AG08396 (cell line): ENCODE measurements around the gene CFAP54.

Experiments used
- DNase-seq: peaks from one replicate; pipeline ENCODE4 v3.0.0; 2012; ENCODE audit warnings: low spot score, mixed read lengths

Gene CFAP54

DNA sequence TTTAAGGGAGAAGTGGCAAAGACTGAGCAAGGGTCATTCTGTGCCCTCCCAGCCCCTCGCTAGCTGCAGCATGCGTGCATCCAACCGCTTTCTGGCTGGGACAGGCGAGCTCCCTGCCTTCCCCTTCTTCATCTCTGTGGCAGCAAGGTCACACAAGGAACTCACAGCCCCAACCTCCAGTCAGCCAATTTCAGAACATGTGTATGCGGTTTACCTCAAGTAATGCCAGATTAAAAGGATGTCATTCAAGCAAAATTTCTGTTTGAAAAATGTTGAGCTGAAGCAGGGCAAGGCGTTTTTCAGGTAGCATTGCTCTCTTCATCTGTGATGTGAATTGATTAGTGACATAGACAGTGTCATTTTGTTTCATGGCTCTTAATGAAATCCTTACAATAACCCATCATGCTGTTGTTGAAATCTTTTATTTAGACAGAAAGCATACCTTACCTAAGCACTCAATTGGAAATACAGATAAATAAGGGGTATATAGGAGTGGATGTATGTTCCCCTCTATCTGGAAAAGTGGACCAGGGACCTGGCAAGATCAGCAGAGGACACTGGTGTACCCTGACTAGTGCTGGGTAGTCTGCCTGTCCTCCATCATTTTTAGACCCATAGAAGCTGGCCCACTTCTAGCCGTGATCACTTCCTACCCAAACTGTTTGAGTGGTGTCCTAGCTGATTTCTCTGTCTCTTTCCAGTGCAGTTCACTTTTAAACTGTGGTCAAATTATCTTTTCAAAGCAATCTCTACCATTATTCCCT is 334.9 kb downstream of the CFAP54 start:
- no peak for DNase-seq

DNA sequence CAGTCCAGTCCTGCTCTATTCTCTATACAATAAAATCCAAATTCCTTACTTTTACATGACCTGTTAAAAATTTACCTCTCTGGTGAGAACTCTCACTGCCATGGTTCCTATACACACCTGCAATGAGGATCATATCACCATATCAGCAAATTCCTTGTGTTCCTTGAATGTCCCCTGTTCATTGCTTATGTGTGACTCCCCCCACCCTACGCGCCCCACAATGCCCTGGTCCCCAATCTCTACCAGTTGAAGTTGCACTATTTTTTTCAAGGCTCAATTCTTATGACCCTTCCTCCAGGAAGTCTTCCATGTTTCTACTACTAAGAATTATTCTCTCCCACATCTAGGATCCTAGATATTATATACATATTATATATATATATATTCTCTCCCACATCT is 335.5 kb downstream of the CFAP54 start:
- no peak for DNase-seq

DNA sequence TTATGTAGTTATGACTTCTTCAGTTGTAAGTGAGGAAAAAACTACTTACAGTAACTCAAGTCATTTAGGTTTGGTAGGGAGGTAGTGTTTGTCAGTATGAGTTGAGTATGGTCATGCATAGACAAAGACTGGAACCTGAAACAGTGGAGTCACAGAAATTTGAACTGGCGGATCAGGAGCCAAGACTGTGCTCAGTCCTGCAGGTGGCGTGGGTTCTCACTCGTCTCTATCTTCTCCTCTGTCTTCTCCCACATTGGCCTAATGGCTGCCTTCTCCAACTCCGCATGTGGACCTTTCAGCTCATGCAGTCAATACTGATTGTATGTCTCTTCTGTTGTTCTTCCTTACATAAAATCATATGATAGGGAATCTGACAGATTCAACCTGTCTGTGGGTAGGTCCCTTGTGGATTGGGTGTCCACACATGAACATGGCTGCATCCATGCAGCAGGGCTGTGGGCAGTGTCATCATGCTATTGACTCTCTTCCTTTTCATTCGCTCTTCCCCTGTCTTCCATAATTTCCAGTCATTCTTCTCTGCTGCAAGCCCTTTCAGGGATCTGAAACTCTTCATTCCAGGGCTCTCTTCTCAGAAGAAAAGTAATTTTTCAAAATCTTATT is 338.9 kb downstream of the CFAP54 start:
- DNase-seq, result no peak

DNA sequence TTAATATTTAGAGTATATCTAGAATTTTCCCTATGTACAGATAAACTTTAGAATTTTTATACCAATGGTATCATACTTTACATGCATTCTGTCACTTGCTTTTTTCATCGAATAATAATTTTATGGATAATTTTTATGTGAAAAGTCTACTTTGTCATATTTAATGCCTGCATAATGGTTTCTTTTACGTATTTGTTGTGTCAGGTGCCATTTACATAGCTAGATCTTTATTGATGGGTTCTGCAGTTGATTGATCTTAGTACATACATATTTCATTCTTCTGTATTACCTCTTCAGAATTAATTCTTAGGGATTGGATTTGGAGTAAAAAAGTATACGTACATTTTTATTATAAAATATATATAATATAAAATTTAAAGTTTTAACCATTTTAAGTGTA is 340.0 kb downstream of the CFAP54 start:
- DNase-seq, result no peak

DNA sequence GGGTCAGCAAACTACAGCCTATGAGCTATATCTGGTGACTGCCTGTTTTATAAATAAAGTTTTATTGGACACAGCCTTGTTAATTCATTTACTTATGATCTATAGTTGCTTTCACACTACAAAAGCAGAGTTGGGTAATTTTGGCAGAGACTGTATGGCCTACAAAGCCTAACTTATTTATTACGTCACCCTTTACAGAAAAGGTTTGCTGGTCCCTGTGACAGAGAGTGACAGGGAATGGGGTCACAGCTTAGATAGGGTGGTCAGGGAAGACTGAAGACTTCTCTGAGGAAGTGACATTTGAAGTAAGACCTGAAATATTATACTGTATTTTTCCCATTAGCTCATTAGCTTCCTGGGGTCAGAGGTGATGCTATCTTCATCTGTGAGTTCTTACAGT is 342.0 kb downstream of the CFAP54 start:
- DNase-seq, result no peak

DNA sequence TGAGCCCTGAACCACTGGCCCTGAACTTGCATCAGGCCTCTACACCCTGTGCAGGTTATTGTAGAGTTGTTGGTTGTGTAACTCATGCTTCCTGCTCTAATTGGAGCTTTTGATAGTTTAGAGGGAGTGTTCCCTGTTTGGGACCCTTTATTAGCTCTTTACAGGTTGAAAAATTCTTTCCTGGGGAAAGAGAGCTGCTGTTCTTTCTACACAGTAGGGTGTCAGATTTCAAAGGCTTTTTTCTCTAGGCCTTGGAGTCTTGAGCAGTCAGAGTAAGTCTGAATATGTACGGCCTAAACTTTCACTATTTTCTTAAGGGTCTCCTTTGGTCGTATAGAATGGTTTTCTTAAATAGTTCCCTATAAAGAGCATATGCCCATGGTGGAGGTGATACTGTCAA is 356.9 kb downstream of the CFAP54 start:
- no peak for DNase-seq

DNA sequence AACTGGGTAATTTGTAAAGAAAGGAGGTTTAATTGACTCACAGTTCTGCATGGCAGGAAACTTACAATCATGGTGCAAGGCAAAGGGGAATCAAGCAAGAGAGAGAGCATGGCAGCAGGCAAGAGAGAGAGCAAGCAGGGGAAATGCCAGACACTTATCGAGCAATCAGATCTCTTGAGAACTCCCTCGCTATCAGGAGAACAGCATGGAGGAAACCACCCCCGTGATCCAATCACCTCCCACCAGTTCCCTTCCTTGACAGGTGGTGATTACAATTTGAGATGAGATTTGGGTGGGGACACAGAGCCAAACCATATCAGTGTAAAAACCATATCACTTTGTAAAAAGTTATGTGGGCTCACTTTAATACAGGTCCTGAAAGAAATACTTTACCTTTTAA is 361.3 kb downstream of the CFAP54 start:
- DNase-seq, result no peak

DNA sequence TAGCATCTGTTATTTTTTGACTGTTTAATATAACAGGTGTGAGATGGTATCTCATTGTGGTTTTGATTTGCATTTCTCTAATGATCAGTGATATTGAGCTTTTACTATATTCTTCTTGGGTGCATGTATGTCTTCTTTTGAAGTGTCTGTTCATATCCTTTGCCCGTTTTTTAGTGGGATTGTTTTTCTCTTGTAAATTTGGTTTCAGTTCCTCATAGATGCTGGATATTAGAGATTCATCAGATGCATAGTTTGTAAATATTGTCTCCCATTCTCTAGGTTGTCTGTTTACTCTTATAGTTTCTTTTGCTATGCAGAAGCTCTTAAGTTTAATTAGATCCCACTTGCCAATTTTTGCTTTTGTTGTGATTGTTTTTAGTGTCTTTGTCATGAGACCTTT is 368.8 kb downstream of the CFAP54 start:
- DNase-seq, result no peak

DNA sequence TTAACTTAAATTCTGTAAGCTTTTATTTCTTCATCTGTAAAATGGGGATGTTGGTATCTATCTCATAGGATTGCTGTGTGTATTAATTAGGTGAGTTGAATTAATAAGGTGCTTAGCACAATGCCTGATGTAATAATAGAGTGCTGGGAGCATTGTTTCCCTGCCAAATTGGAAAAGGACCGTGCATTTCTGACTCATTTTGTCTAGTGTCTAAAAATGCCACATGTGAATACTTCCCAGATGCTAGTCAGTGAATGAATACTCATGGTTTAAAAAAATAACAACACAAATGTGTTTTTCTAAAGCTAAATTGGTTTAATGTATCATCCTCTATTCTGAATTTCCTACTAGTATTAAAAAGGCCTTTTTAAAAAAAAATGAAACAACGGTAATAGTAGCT is 372.3 kb downstream of the CFAP54 start:
- DNase-seq, result no peak

DNA sequence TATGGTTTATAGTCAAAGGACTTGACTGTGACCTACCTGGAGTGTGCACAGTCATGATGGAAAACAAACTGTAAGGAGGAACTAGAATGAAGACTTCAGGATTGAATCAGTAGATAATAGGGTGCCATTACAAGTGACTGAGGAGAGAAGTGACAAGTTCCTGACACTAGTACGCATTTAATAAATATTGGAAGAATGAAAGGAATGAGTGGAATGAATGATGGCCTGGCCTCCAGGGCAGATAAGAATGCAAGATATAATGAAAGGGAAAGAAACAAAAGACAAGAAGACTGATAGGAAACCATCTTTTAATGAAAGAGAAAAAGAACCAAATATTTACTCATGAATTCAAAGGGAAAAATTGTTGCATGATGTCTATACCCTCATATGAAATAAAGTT is 372.9 kb downstream of the CFAP54 start:
- DNase-seq, result no peak

DNA sequence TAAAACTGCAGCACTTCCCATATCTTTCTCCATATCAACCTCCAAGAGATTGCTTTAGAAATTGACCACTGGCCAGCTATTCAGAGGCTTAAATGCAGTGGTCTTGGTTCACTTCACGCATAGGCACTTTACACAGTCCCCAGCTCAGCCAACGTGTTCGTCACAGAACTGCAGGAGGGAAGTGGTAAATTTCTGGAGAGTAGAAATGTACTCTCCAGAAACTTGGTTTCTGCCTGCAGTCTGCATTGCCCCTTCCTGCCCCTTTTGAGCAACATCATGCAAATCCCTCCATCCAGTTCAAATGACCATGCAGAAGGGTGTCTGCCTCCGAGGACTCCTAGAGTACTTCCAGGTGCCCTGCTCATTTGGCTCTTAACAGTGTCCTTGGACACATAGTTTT is 375.0 kb downstream of the CFAP54 start:
- no peak for DNase-seq

DNA sequence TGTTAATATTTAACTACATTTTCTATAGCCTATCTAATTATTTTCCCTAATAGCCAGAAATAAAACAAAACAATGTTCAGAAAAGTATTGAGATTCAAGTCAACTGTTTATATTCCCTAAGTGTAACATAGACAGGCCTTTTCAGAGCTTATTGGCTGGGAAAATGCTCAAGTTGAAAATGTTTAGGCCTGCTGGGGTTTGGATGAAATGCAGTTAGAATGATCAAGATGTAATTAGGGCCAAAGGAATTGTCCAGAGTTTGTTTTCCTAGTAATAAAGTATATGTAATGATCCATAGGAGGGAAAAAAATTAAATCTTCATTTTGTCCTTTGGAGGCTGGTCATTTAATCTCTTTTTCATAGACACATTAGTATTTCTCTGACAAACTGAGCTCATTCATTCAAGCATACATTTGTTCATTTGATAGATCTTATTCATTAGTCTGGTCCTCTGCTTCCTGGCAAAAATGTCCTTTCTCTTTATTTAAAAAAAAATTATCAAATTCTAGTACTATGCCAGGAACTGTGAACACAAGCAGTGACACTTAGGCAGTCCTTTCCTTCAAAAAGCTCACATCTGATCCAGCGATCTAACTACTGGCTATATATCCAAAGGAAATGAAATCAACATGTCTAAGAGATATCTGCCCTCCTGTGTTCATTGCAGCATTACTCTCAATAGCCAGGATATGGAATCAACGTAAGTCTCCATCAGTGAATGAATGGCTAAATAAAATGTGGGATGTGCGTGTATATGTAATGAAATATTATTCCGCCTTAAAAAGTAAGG is 377.6 kb downstream of the CFAP54 start:
- no peak for DNase-seq

DNA sequence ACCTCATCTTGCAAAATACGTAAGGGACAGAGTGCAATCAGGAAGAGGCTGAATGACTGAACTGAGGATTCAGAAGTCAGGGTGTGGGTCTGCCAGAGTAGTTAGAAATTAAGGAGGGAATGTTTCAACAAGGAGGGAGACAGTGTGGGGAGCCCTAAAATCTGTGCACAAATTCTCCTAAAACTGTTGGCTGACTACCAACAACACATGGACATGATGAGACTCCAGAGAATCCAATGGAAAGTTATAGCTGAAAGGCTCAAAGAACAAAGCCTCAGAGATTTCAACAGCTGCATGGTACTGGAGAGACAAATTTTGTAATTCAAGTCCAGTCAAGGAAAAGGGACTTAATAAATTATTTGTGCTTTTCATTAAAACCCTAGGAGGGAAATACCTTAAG is 381.6 kb downstream of the CFAP54 start:
- no peak for DNase-seq

DNA sequence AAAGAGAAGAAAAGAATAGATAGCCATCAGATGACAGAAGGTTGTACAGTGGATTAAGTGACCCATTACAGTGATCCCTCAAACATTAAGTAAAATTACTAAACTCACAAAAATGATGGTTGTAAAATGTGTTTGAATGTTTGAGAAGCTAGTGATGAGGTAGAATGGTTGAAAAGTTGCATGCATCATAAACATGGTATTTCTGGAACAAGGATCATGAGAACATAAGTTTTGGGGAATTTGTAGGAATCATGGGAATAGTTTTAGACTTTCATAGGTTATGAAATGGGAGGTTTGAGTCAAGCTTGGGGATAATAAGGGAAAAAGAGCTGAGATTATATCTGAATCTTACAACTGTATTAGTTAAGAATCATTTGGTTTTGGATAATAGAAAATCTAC is 383.6 kb downstream of the CFAP54 start:
- no peak for DNase-seq

DNA sequence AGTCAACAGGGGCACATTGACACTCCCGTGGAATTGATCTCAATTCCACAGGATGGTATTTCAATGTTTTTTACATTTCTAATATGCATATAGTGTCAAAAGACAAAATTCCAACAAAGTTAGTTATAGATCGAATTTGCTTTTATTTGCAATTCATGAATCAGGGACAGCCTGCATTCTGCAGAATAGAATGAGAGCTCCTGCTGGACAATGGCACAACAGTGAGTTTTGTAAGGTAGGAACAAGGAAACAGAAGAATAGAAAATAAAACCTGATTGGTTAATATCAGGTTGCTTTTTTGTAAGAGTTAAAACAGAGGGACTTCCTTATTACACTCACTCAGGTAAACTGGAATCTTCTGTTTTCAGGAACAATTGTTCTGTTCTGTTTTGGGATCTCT is 384.8 kb downstream of the CFAP54 start:
- no peak for DNase-seq

DNA sequence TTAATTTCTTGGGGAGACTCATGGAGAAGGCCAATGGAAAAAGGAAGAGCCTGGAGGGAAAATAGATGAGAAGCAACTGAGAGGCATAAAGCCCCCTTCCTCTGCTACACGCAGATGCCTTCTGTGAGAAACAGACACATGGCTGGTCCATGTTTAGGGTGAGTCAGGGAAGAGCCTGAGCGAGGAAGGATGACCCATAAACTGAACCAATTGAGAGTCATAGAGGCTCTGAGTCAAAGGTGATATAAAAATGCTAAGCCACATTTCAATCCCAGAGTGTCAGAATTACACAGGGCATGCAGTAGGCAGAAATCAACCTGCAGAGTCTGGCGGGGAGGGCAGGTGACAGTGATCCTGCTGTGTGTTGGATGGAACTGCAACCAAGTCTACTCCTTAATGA is 387.6 kb downstream of the CFAP54 start:
- DNase-seq, result no peak

DNA sequence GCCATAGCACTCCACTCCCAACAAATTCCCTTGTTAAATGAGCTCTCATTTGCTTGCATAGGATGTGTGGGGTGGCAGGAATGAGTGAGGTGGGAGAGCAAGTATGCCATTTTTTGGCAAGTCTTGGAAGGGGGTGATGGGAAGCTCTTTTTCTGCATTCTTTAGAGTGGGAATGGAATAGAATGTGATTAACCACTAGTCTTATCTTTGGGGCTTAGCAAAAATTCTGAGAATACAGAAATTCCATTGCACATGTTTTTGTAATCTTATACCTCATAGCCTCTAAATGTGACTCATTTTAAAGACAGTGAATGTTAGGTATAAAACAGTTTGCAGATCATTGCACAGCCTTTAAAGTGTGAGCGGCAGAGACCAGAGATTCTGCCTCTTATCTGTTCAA is 389.3 kb downstream of the CFAP54 start:
- DNase-seq, result peak; percentile 34

DNA sequence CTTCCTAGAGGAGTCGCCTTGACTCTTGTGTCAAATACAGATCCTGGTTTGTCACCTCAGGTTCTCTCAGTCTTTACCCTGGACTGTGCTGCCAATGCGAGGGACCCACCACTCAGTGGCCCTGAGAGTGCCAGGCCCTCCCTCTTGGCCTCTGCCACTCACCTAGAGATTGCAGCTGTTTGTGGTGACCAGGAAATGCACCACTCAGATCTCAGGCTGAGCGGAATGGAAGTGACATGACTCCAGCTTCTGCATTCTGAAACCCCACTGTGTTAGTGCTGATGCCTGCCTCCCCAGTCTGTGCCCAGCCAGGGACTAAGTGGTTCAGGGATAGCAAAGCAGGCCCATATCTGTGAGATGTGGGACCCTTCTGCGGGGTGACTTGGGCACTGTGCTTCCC is 389.9 kb downstream of the CFAP54 start:
- no peak for DNase-seq

DNA sequence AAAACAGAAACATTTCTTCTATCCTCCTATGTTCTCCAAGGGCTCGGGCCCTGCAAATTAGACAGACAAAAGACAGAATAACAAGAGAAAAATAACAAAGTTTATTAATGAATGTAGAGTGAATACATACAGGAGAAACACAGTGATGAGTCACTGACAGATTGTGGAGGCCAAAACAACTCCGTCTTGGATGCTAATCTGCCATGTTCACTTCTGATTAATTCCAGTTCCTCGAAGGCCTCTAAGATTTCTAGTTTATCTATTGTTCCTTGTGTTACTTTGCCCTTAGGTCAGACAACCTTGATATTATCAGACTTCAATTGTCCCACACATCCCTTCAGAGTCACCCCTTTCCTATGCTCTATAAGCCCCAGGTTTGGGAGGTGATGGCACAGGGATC is 390.8 kb downstream of the CFAP54 start:
- no peak for DNase-seq

DNA sequence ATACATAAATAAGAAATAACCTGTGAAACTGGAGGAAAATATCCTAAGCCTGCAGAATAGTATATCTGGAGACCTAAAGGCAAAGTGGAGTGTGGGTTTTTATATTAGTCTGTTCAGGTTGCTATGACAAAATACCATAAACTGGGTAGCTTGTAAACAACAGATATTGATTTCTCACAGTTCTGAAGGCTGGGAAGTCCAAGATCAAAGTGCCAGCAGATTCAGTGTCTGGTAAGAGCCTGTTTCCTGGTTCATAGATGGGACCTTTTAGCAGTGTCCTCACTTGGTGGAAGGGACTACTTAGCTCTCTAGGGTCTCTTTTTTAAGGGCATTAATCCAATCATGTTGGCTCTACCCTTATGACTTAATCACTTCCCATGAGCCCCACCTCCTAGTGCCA is 392.2 kb downstream of the CFAP54 start:
- DNase-seq, result no peak

DNA sequence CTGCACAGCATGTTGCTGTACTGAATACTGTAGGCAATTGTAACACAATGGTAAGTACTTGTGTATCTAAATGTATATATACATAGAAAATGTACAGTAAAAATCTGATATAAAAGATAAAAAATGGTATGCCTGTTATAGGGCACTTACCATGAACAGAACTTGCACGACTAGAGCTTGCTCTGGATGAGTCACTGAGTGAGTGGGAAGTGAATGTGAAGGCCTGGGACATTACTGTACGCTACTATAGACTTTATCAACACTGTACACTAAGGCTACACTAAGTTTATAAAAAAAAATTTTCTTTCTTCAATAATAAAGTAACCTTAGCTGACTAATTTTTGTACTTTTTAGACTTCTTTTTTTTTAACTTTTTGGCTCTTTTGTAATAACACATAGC is 393.5 kb downstream of the CFAP54 start:
- no peak for DNase-seq

DNA sequence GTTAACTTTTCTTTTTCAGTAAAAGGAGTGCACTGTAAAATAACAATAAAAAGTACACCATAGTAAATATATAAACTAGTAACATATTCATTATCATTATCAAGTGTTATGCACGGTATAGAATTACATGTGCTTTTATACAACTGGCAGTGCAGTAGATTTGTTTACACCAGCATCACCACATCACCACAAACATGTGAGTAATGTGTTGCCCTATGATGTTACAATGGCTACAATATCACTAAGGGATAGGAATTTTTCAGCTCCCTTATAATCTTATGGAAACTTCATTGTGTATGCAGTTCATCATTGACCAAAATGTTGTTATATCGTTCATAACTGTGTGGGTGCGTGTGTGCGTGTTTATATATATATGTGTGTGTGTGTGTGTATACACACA is 394.2 kb downstream of the CFAP54 start:
- DNase-seq, result no peak

DNA sequence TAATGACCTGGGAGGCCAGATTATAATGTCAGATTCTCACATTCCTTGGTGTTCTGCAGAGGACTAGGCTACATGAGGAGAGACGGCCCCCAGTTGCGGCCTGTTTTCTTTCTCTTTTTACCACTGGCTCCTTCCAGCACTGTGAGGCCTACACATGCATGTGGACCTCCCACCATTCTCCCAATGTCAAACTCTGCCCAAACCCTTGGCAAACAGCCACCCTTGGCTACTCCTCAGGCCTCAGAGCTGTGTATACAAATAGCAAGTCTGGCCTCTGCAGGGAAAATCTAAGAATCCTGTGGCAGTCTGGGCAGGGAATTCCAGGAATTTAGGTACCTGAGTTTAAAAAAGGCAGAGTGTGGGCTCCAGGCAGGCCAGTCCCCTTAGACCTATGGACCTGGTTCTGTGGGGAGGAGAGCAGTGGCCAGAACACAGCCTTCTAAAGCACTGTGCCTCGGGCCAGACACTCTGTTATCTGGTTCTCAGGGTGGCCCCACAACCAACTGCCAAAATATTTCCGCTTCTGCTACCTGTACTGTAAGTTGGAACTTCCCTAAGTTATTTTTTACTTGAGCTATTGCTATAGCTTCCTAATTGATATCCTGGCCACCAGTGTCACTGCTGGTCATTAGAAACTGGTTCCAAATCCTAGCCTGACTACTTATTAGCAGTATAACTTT is 397.8 kb downstream of the CFAP54 start:
- peak; percentile 23 for DNase-seq
